Type B pancreatic cell (in vitro differentiated cells): ENCODE results near the gene MIER1. TPM values are rescaled to one million over a fixed set of nuclear protein-coding genes. Genes with fewer than 3 reads are reported as not detected.
A peak's percentile ranks its signal among the peaks of the same experiment; 100 is the strongest.

Source experiments
- DNase-seq: peaks from one replicate; pipeline ENCODE4 v3.0.0; 2021; ENCODE audit warnings: mixed read lengths; ENCODE audit not compliant: unreplicated experiment; ENCODE audit errors: extremely low spot score
- H3K27ac Mint-ChIP-seq: 2 replicates; pipeline ENCODE4 v1.8.0; 2021; ENCODE audit warnings: mild to moderate bottlenecking, mixed read lengths
- H3K27me3 Mint-ChIP-seq: 2 replicates; pipeline ENCODE4 v1.8.0; 2021; ENCODE audit warnings: mixed read lengths
- H3K36me3 Mint-ChIP-seq: 2 replicates; pipeline ENCODE4 v1.8.0; 2021; ENCODE audit warnings: mixed read lengths
- H3K4me1 Mint-ChIP-seq: one replicate; pipeline ENCODE4 v1.8.0; 2021; ENCODE audit warnings: mixed read lengths; ENCODE audit not compliant: unreplicated experiment
- H3K4me3 Mint-ChIP-seq: 2 replicates; pipeline ENCODE4 v1.8.0; 2021; ENCODE audit warnings: mild to moderate bottlenecking, mixed read lengths
- H3K9me3 Mint-ChIP-seq: 2 replicates; pipeline ENCODE4 v1.8.0; 2021; ENCODE audit warnings: mixed read lengths
- total RNA-seq: library from RNA; stranded (reverse); gene quantifications from 2 replicates; pipeline ENCODE4 v1.2.1, GENCODE V29; 2021; ENCODE audit warnings: low replicate concordance
- TF ChIP-seq, protein P1 (sequence below): fragments of 200-600 bp; sonication (generic); conservative IDR thresholded peaks from 2 replicates; pipeline ENCODE4 v1.5.0; 2021; ENCODE audit warnings: antibody characterized with exemption, mild to moderate bottlenecking

Gene MIER1
- total RNA-seq, 1 donor from 2014 or later = 27.8 TPM

DNA sequence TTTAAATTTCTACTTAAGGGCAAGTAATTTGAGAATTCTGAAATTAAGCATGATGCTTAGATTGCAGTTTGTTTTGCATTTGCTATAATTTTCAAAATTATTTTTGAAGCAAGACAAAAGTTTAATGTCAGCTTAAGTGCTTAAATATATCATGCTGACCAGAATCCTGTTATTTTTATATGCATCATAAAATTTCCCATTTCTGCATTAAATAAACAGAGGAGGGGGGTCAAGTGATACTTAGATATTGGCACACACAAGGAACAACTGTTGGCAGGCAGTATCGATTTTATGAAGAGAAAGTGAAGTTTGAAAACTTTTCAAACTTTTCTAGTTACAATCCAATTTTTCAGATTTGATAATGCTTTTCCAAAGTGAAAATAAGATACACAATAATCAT is 61.0 kb downstream of the MIER1 start:
- Mint-ChIP-seq H3K9me3 (no peaks in the 10 kb centered on the region), H3K27ac (no peak overlapping the region), H3K4me3 (no peak overlapping the region), H3K4me1 (no peaks in the 10 kb centered on the region), H3K36me3 (peaks cover 14% of the 10 kb centered on the region), H3K27me3 (no peaks in the 10 kb centered on the region)
- TF ChIP-seq, protein P1, sequence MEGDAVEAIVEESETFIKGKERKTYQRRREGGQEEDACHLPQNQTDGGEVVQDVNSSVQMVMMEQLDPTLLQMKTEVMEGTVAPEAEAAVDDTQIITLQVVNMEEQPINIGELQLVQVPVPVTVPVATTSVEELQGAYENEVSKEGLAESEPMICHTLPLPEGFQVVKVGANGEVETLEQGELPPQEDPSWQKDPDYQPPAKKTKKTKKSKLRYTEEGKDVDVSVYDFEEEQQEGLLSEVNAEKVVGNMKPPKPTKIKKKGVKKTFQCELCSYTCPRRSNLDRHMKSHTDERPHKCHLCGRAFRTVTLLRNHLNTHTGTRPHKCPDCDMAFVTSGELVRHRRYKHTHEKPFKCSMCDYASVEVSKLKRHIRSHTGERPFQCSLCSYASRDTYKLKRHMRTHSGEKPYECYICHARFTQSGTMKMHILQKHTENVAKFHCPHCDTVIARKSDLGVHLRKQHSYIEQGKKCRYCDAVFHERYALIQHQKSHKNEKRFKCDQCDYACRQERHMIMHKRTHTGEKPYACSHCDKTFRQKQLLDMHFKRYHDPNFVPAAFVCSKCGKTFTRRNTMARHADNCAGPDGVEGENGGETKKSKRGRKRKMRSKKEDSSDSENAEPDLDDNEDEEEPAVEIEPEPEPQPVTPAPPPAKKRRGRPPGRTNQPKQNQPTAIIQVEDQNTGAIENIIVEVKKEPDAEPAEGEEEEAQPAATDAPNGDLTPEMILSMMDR = no peak
- no peak for DNase-seq

DNA sequence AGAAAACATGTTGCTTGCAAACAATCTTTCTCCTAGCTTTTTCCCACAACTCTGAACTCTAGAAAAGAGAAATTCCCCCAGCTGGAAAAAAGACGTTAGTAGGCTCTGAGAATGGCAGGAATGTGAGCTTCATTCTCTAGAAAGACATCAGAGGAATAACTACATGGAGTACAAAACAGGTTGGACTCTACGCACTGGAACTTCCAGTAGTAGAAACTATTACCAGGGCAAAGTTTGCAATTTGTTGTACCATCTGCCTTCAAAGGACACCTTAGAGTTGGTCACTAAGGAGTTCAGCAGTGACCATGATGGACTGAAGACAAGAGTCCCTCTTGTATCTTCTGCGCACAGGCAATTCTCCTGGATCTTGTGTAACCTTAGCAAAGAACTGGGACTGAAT is 68.3 kb downstream of the MIER1 start:
- TF ChIP-seq, protein P1 = no peak
- no peak for DNase-seq
- Mint-ChIP-seq H3K36me3 (peaks cover 10% of the 10 kb centered on the region), H3K27me3 (no peaks in the 10 kb centered on the region), H3K27ac (no peak overlapping the region), H3K9me3 (no peaks in the 10 kb centered on the region), H3K4me3 (no peak overlapping the region), H3K4me1 (no peaks in the 10 kb centered on the region)

DNA sequence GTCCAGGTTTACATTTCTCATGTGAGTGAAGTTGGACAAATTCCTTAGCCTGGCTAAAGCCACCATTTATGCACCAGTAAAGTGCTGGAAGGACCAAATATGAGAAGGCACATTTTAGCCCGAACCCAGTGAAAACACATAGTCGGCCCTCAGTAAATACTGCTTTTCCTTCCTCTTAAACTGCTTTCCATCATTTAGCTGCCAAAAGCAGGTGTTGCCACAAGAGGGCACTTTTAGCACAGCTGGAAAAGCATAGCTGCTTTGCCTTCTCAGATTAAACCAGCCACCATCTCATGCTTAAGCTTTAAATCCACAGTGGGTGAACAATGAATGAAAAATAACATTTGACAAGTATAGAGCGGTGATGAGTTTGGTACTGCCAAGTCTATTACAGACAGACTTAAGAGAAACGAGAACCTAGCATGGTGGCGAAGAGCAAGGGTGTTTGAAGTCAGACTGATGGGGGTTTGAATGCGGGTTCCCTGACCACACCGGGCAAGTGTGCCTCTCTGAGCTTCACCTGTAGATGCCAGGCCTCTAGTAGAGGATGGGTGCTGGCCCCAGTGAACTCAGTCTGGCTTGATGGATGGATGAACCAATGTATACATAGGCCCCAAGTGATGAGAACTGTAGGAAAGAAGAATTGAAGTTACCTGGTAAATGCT is 71.4 kb downstream of the MIER1 start:
- Mint-ChIP-seq H3K27ac (no peak overlapping the region), H3K9me3 (no peaks in the 10 kb centered on the region), H3K4me3 (no peak overlapping the region), H3K36me3 (peaks cover 7% of the 10 kb centered on the region), H3K27me3 (no peaks in the 10 kb centered on the region), H3K4me1 (no peaks in the 10 kb centered on the region)
- TF ChIP-seq, protein P1 = peak; percentile 82
- DNase-seq = no peak

DNA sequence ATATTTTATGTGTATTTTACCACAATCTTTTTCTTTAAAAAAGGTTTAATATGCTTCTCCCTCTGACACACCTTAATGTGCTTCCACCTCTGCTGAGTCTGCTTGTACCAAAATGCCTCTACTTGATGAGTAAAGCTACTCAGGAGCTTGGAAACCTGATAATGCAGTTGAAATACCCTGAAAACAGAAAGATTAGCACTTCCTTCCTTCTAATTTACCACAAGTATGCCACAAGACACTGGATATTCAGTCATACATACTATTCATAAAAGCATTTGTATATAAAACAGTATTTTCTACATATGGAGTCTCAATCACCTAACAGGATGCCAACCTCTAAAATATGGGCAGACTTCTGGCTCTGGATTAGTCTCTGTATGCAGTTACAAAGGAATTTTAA is 74.2 kb downstream of the MIER1 start:
- H3K27me3 Mint-ChIP-seq = no peaks in the 10 kb centered on the region
- TF ChIP-seq, protein P1 = no peak
- H3K36me3 Mint-ChIP-seq = peaks cover 14% of the 10 kb centered on the region
- no peak overlapping the region for H3K27ac Mint-ChIP-seq
- DNase-seq = no peak
- H3K4me3 Mint-ChIP-seq = no peak overlapping the region
- H3K4me1 Mint-ChIP-seq = peaks cover 8% of the 10 kb centered on the region
- H3K9me3 Mint-ChIP-seq = no peaks in the 10 kb centered on the region

DNA sequence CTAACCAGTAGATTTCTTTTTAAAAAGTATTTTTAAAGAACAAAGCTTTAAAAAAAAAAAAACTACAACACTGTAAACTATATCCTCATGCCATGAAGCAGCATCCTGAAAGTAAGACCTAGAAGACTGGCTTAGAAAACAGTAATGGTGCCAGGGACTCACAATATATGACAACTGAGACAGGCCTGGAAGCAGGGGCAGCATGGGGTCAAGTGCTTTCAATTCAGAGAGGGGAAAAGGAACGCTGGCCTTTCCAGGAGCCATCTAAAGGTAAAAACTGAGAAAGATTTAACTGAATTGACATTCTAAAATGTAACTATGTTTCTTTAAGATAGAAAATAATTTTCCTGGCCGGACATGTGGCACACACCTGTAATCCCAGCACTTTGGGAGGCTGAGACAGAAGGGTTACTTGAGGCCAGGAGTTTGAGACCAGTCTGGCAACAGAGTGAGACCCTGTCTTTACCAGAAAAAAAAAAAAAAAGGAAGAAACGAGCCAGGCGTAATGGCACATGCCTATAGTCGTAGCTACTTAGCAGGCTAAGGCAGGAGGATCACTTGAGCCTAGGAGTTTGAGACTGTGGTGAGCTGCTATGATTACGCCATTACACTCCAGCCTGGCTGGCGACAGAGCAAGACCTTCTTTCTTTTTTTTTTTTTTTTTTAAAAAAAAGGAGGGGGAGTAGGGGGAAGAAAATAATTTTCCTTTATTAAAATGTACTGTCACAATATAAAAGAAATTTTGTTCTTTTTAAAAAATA is 75.0 kb downstream of the MIER1 start:
- no peak for DNase-seq
- TF ChIP-seq, protein P1 = no peak
- Mint-ChIP-seq H3K9me3 (no peaks in the 10 kb centered on the region), H3K4me3 (no peak overlapping the region), H3K27ac (no peak overlapping the region), H3K36me3 (peaks cover 14% of the 10 kb centered on the region), H3K4me1 (peaks cover 12% of the 10 kb centered on the region), H3K27me3 (no peaks in the 10 kb centered on the region)
